Amygdala (tissue), 56 donors: ENCODE results near the gene MARCOL.

Source experiments
- DNase-seq, 56 donors: peaks; one replicate each; lab custom pipeline; 2025; lab: John Stamatoyannopoulos, UW

Gene MARCOL, protein sequence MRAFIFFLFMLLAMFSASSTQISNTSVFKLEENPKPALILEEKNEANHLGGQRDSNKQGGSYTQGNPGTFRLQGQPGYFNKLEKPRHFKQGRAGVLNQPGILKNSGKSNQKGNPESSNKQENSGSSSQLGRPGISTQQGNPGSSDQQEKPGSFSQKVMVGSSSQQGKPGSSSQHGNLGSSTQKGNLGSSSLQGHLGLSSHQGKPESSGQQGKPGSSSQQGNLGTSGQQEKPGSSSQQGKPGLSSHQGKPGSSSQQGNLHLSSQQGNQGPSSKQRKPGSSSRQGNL

DNA sequence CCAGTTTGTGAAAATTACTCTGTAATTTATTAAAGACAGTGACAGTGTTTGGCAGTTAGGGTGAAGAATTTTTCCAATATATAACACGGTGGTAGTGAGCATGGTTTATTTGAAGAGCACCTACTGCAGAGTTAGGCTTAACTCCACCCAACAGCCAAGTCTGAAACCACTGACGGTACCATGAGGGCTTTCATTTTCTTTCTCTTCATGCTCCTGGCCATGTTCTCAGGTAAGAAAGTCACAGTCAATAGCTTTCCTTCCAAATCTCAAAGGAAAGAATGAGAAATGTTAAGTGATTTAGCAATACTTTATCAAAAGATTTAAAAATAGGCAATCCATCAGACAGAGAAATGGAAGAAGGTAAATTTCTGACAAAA, at the start of gene MARCOL:
Gene MARCOL (plus strand): TSS at position 108 of the 377 bp plus-strand sequence. CDS start 73 bp downstream, at position 181.
- no peak for DNase-seq

DNA sequence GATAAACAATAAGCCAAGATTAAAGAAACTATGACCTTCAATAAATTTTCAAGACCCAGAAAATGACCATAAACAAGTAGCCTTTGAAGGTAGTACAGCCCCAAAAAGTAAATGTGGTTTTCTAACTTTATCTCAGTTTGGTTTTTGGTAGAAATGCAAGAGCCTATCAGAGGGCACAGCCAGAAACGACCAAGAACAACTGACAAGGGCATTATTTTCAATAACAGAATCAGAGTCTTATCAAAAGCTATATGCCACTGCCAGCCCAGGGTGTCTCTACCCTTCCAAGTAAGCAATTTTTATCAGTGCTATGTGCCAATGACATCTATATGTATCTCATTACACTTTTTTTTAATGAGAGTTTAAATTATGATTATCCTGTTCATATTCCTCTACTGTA, 47.3 kb upstream of the MARCOL start:
- DNase-seq: no peak

DNA sequence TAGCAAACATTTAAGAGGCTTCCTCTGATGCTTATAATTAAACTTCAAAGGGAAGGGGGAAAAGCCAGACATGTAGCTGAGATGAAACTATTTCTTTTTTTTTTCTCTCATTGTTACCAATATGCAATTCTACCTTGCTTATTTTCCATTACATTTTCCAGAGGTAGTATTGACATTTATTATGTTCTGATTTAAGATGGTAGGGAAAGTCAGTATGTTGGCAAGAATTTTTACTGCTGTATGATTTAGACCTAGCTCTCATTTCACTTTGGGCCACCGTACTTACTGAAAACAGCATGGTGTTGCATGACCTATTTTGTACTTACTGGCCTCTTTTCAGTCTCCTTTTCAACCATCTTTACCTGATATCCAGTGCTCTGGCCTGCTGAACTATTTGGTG, 45.1 kb upstream of the MARCOL start:
- no peak for DNase-seq

DNA sequence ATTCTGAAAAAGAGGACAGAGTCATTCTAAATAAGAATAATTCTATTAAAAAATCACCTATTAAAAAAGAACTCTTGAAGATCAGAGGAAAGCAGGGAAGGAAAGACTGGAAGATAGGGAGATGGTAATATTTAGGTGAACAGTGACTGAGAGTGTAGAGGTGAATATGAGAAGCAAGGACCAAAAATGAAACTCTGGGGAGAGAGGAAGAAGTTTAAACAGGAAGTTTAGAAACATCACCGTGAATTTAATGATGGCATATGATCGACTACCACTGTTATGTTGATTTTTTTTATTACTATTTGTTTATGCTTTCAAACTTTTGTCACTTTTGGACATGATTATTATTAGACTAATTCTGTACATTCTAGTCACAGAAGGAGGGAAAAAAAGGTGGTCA, 37.2 kb upstream of the MARCOL start:
- DNase-seq: no peak

DNA sequence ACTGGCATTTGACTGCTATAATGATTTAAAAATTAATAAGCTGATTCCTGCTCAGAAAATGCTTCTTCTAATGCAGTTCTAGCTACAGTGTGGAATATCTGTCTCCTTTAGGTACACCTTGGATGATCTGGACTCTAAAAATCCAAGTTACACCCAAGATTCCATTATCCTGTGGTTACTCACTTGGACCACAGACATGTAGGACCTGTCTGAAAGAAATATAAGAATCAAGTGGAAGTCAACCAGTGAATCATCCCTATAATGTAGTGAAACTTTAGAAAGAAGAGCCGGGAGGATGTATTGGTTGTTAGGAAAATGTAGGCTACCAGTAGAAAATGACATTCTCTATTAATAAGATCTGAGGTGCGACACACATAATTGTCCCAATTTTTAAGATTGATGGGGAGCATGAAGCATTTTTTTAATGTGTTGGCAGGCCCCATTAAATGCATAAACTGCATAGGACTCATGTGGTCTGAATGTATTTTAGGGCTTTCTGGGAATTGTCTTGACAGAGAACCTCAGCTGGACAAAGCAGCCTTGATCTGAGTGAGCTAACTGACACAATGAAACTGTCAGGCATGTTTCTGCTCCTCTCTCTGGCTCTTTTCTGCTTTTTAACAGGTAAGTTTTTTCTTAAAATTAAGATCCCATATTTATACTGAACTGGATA, 35.7 kb upstream of the MARCOL start, which contains the start of gene SPINK6:
Gene SPINK6 (plus strand): TSS at position 512 of the 673 bp plus-strand sequence. CDS start 55 bp downstream, at position 567.
- DNase-seq: no peak

DNA sequence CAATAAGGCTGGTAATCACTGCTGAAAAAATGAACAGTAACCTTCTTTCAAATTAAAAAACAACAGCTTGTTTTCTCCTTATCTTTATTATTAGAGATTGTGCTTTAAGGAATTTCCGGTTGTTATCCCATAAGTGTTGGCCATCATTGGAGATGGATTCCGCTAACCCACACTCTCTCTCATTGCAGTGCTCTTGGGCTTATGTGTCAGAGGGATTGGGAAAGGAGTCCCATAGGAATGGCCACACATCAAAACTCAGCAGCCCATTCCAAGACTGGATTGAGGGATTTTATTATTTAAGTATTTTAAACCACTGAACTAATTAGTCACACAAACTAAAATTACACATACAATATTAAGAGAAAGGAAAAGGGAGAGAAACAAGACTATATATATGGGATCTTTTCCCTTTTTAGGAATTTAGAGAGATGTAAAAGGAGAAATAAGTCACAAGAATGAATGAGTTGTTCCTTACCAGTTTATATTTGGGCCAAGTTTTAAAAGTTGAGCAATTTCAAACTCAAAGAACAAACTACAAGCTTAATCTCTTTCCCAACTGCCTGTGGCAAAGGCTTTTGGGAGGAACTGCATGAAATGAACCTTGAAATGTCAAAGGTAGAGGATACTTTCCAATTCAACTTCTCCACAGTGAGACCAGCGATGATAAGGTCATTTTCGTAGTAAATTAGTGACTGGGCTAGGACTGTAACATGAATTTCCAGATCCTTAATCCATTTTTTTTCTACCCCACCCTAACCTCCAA, 33.1 kb upstream of the MARCOL start:
- no peak for DNase-seq

DNA sequence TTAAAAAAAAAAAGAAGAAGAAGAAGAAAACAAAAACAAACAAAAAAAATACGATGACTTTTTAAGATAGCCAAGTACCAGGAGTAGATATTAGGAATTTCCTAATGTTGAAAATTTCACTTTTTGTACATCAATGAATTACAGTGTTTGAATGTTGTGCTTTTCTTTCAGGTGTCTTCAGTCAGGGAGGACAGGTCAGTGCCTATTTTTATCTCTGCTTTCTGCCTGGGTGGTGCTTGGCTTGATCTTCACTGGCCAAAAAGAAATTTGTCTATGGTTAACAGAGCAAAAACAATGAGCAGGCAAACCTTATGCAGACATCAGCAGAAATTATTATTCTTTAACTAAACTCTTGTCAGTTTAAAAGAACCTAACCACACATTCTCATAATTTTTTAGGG, 32.5 kb upstream of the MARCOL start:
- DNase-seq: no peak

DNA sequence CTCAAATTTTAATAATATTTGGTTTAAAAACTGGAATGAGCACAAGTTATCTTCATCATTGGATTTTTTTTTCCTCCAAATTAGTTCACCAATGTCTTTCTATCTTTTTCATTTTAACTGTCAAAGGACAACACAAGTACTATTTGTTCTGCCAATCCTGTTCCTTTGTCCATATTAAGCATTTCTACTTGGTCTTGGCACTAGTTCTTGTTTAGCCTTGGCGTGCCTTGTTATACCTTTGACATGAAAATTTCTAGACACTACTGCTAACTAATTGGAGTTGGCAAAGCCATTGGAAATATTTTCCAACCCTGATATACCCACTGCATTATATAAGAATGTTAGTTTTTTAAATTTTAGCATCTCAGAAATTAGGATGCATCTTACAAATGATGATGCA, 31.7 kb upstream of the MARCOL start:
- peak in 1 of 56 donors; percentile 0 for DNase-seq

DNA sequence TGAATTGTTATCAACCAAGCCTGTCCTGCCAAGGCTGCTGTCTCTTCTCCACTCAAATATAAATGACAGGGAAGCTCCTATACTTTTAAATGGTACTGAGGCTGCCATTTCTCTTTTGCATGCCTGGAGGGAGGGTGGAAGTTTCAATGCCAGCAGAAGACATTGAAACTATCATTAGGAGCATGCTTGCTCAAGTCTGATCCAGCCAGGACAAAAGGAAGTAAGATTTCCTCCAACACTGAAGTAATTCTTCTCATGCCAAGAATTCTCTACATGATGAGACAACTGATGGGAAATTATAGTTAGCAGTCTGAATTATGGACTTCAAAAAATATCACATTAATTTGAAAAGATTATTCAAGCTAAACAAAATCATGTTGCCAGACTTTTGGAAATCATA, 30.1 kb upstream of the MARCOL start:
- no peak for DNase-seq

DNA sequence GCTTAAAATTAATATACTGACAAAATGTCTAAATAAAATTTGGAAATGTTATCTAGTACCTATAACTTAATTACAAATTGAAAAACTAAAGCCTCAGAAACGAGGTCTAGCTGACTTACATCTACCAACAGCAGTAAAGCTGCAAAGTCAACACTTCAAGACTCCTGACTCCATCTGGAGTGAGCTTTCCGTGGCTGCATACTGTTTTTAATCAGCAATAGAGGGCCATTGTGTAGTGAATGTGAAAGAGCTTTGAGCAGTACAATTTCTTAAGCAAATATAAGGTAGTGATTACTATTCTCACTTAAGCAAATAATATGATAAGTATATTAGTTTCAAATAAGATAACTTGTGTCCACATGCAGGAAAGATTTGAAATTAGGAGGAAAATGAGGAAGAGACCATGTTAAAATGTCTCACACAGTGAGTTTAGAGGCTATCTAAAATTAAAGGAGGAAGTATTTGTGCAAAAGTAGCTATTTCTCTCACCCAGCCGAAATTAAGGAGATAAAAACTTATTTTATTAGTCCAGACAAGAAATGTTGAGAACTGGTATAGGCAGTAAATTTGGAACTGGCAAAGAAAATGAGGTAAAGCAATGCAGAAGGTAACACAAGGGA, 29.1 kb upstream of the MARCOL start:
- no peak for DNase-seq

DNA sequence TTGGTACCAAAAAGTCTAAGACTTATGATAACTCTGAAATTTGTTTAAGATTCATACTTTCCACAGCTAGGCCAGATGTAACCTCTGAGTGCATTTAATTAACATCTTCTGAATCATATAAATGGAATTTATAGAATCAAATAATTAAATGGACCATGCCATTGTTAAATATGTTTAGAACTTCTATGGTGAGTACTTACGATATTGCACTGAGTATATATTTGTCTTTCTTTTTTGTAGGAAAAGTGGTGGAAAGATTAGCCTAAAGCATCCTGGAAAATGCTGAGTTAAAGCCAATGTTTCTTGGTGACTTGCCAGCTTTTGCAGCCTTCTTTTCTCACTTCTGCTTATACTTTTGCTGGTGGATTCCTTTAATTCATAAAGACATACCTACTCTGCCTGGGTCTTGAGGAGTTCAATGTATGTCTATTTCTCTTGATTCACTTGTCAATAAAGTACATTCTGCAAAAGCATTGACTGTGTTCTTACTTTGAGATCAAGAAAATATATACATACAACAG, 23.6 kb upstream of the MARCOL start:
- no peak for DNase-seq

DNA sequence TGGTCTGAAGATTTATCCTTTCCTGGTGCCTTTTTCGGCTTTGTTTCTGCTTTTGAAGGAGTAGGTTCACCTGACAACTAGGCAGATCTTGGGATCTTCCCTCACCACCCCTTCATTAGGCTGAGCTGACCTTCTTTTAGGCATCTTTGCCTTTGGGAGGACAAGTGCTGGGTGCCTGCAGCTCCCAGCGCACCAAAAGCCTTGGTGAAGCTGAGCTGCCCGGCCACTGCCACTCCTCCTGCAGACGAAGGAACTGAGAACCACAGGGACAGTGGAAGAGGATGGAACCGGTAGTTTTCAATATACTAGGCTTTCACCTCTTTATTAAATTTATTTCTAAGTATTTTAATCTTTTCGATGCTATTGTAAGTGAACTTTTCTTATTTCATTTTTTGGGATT, 16.8 kb upstream of the MARCOL start:
- no peak for DNase-seq

DNA sequence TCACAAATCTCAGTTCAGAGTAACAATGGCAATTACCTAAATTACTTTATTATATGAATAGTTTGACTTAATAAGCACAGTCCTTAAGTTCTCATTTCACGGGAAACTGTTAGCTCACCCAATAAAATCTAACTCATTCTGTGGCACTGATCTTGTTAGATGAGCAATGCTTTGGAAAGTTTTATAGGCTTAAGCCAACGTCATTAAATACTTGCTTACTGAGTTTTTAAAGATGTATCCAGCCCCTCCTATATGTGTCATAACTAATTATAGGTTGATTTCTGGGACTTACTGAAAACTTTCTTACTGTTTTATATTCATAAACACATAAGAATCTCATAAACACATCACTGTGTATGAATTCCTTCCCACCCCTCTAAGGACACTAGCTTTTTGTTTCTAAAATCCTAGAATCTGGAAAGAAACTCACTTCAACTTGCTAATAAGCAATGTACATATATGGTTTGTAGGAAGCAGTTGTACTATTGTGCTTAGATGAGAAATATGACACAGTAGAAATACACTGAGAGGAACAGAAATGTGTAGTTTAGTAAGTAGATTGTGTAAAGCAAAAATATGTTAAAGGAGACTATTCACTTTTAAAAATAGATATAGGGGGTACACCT, 14.1 kb upstream of the MARCOL start:
- DNase-seq: no peak

DNA sequence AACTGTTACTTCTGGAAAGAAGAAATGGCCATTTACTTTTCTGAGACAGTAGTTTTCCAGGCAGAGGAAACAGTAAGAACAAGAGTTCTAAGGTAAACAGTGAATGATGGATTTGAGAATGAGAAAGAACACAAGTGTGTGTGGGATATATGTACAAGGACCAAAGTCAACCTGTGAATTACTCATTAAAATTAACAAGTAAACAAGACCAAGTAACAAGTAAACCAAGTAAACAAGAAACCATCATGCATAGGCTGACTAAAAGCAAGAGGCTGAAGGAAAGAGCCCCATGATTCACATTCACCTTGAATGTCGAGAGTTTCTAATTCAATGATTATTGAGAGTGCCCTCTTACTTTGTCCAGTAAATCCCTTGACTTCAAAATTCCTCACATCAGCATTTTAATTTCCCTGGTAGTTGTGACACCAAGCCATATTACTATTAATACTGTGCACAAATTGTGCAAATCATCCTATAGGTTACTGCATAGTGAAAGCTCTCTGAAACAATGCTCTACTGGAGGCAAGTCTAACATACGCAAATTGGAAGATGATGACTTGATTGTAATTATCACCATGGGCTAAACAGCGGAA, 9.8 kb upstream of the MARCOL start:
- DNase-seq: no peak

DNA sequence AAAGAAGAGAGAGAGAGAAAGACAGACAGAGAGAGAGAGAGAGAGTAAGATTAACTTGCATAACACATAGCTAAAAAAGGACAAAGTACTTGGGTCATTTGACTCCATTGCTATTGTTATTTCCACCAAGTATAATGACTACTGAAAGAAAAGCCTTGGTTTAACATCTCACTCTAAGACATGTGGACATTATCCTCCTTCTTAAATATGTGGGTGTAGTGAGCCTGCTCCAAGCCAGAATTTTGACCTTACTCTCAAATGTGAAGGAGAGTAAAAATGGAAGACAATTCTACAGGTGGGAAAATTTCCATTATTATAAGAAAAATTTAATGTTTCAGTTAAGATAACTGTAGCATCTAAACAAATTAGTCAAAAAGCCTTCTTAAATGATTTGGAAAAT, 8.5 kb upstream of the MARCOL start:
- DNase-seq: no peak

DNA sequence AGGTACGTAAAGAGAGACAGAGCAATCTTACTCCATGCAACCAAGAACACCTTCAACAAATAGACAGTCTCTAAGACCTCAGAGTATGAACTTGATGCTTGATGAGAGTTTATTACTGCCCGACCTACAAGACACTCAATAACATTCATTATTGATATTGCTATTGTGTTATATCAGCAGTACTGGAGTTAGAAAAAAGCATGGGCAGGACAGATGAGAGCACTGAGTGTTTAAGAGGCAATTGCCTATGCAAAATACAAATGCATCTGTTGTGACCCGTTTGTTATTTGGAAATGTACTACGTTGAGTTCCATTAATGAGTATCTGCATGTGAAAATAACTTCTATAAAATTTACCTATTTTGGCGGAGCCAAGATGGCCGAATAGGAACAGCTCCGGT, 8.1 kb upstream of the MARCOL start:
- no peak for DNase-seq

DNA sequence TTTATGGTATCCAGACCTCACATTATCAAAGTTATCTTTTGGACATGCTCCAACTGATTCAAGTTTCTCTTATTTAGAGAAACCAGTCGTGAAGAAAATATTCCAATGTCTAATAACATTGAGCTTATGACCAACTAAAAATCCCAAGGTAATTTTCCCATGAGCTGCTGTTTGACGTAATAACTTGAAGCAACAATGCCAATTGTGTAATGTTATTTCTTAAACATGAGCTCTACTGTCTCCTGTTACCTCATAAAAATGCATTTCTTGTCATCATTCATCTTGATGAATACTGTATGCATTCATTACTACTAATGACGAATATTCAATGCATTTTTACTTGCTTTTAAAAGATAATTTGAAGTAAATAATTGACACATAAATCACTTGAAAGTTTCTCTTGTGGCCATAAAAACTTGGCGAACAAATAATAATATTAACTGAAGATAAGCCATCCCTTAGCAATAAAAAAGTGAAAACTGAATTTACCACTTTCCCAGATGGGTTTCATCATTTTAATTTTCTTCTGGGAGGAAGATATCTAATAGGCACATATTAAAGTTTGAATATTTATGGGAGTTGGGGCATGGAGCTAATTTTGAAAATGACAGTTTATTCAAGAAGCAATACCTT, 424 bp upstream of the MARCOL start:
- DNase-seq: no peak

DNA sequence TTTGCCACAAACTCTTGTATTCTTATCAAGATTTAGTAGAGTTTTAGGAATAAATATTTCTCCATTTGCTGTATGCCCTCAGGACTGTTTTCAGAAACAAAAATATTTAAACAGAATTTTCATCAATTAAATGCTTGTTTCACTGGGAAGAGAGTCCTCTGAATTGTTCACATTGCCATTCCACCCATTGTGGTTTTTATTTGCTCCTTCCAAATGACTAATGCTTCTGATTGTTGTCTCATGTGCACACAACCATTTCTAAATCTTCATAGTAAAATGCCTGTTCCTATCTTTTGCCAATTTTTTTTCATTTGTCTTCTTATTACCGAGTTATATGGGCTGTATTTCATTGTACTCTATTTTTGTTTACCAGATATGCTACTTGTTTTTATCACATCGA, 10.6 kb downstream of the MARCOL start:
- no peak for DNase-seq

DNA sequence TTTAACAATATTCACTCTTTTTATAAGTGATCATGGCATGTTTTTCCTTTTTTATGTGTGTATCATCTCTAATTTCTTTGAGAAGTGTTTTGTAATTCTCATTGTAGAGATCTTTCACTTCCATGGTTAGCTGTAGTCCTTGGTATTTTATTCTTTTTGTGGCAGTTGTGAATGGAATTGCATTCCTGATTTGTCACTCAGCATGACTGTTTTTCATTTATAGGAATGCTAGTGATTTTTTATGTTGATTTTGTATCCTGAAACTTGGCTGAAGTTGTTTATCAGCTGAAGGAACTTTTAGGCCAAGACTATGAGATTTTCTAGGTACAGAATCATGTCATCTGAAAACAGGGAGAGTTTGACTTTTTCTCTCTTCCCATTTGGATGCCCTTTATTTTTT, 17.1 kb downstream of the MARCOL start:
- DNase-seq: no peak

DNA sequence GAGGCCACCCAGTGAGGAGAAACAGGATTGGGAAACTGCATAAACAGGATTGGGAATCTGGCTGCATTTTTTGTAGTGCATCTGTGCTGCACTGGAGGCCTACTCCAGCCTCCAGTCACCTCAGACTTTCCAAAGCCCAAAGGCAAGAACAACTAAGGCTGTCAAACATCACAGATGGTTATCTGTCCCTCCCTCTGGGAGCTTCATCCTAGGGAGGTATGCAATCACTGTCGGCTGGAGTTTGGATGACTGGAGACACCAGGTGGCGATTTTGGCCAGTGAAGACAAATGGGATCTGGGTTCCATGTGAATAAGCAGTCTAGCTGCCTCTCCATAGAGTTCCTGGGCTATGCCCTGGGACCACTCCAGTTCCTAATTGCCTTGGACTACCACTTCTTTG, 21.0 kb downstream of the MARCOL start:
- no peak for DNase-seq
